BLaER1 (cell line): ENCODE results near the gene ILKAP.

Source experiments
- H3K27ac ChIP-seq: shearing (Covaris generic); formaldehyde crosslinking; 2 replicates; pipeline ENCODE4 v1.8.1; 2022
- H3K27me3 ChIP-seq: shearing (Covaris generic); formaldehyde crosslinking; 2 replicates; pipeline ENCODE4 v1.8.1; 2022
- H3K36me3 ChIP-seq: shearing (Covaris generic); formaldehyde crosslinking; 2 replicates; pipeline ENCODE4 v1.8.1; 2022
- H3K4me1 ChIP-seq: shearing (Covaris generic); formaldehyde crosslinking; 2 replicates; pipeline ENCODE4 v1.8.1; 2022
- H3K4me2 ChIP-seq: shearing (Covaris generic); formaldehyde crosslinking; 2 replicates; pipeline ENCODE4 v1.8.1; 2022
- H3K4me3 ChIP-seq: shearing (Covaris generic); formaldehyde crosslinking; 2 replicates; pipeline ENCODE4 v1.8.1; 2022
- H3K9ac ChIP-seq: shearing (Covaris generic); formaldehyde crosslinking; 2 replicates; pipeline ENCODE4 v1.8.1; 2022
- H3K9me3 ChIP-seq: shearing (Covaris generic); formaldehyde crosslinking; 2 replicates; pipeline ENCODE4 v1.8.1; 2022
- H4K20me1 ChIP-seq: shearing (Covaris generic); formaldehyde crosslinking; 2 replicates; pipeline ENCODE4 v1.8.1; 2022
- Cebpa-rat ChIP-seq: shearing (Covaris generic); IDR thresholded peaks from 2 replicates; pipeline ENCODE4 v1.8.1; 2022

ILKAP gene

DNA sequence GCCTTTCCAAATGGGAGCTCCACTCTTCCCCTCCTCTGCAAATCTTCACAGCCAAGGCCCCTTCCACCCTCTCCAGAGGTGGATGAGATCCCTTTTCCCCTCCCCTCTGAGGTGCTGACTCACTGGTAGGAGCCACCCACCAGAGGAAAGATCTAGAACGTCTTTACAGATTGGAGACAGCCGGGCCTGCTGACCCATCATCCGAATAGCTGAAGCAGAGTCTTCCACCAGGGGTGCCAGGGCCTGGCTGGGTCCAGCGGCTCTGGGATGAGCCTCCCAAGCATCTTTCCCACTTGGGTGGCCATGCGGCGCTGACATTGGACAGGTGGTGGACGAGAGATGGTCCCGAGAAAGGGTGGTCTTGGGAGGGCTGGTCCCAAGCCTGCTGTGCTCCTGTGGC, 35.7 kb downstream of the ILKAP start:
- Histone ChIP-seq H3K4me1 (peaks cover 21% of the 10 kb centered on the region), H3K9me3 (no peaks in the 10 kb centered on the region), H3K4me2 (no peak overlapping the region), H3K4me3 (no peak overlapping the region), H3K36me3 (peaks cover 69% of the 10 kb centered on the region), H3K27ac (no peak overlapping the region), H4K20me1 (0 out of 2 replicates have a peak, but pooled peaks cover 11% of the 10 kb centered on the region), H3K9ac (no peak overlapping the region), H3K27me3 (no peaks in the 10 kb centered on the region)
- TF ChIP-seq Cebpa-rat: no peak

DNA sequence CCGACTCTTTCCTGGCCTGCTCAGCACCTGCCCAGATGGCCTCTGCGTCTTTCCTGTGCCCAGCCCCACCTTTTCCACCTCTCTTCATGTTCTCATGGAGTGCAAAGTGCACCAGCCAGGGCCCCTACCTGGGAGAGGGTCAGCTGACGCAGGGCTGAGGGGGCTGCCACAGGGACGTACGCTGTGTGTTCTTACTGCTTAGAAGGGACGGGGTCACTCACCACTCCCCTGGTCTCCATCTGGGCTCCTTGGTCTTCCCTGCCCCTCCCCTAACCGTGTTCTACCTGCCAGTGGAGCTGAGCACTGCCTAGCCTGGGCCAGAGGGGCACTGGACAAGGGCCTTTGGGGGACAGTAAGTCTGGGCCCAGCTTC, 36.2 kb downstream of the ILKAP start:
- H3K36me3 ChIP-seq: peaks cover 64% of the 10 kb centered on the region
- no peaks in the 10 kb centered on the region for H3K27me3 ChIP-seq
- H3K4me1 ChIP-seq: peaks cover 25% of the 10 kb centered on the region
- H4K20me1 ChIP-seq: 0 out of 2 replicates have a peak, but pooled peaks cover 11% of the 10 kb centered on the region
- no peak overlapping the region for H3K4me2 ChIP-seq
- no peak overlapping the region for H3K4me3 ChIP-seq
- H3K9me3 ChIP-seq: no peaks in the 10 kb centered on the region
- TF ChIP-seq Cebpa-rat: no peak
- no peak overlapping the region for H3K27ac ChIP-seq
- no peak overlapping the region for H3K9ac ChIP-seq

DNA sequence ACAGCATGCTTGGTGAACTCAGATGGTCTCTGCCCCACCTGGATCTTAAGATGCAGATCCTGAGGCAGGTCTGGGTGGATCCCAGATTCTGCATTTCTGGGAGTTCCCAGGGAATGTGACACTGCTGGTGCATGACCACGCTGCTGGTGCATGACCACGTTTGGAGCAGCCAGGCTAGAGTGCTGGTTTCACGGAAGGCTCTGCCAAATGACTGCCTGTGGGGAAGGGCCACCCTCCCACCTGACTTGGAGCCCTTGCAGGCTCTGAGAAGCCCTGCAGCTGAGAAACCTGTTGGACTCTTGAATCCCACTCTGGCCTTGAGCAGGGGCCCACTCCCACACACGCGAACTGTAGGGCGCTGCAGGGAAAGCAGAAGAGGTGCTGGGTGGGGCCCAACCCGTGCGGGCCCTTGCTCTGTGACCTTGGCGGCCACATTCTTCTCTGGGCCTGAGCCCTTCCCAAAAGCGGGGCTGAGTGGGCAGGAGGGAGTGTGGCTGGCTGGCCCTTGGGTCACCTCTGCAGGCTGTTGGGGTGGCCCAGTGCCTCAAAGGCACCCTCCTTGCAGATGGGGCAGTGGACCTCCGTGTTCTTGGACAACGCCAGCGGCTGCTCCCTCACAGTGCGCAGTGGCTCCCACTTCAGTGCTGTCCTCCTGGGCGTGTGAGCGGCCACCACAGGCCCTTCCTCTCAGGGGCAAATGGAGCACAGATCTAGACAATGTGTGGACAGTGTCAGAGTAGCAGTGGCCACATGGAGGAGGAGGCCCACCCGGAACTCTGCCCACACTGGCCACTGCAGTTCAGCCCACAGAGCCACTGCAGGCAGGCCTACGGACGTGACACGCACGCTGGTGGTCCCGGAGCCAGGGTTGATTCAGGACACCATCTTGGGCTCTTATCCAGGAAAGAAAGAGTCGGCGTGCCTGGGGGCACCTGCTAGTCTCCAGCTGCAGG, 36.8 kb downstream of the ILKAP start:
- 0 out of 2 replicates have a peak, but pooled peaks cover 11% of the 10 kb centered on the region for H4K20me1 ChIP-seq
- no peak overlapping the region for H3K4me2 ChIP-seq
- H3K4me3 ChIP-seq: no peak overlapping the region
- H3K4me1 ChIP-seq: peaks cover 29% of the 10 kb centered on the region
- TF ChIP-seq Cebpa-rat: no peak
- no peak overlapping the region for H3K9ac ChIP-seq
- H3K27me3 ChIP-seq: no peaks in the 10 kb centered on the region
- no peaks in the 10 kb centered on the region for H3K9me3 ChIP-seq
- no peak overlapping the region for H3K27ac ChIP-seq
- H3K36me3 ChIP-seq: peaks cover 58% of the 10 kb centered on the region

DNA sequence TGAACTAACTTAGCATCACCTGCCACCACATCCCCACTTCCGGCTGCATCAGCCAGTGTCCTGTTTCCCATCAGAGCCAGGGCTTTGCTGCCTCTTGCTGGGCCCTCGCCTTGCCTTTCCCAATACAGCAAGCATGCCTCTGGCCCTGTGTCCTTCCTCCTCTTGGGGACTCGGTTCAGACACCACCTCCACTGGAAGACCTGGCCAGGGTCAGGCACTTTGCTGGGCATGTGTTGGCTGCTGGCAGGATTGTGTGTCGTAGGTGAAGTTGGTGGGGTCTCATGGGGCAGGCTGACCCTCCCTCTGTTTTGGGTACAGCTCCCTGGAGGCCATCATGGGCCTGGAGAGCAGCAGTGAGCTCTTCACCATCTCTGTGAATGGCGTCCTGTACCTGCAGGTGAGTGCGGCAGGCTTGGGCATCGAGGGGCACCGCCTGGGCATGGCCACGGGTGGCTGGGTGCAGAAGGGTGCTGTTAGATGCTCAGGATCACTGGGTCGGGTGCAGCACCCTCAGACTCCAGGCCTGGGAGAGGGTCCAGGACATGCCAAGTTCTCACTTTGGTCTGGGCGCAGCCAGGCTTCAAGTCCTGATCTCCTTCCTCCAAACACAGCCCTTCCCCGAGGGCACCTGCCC, 38.1 kb downstream of the ILKAP start:
- Histone ChIP-seq H3K4me2 (no peak overlapping the region), H3K27me3 (no peaks in the 10 kb centered on the region), H3K4me1 (peaks cover 37% of the 10 kb centered on the region), H3K27ac (no peak overlapping the region), H3K36me3 (peaks cover 46% of the 10 kb centered on the region), H3K4me3 (no peak overlapping the region), H3K9ac (no peak overlapping the region), H4K20me1 (0 out of 2 replicates have a peak, but pooled peaks cover 11% of the 10 kb centered on the region), H3K9me3 (no peaks in the 10 kb centered on the region)
- TF ChIP-seq Cebpa-rat: no peak

DNA sequence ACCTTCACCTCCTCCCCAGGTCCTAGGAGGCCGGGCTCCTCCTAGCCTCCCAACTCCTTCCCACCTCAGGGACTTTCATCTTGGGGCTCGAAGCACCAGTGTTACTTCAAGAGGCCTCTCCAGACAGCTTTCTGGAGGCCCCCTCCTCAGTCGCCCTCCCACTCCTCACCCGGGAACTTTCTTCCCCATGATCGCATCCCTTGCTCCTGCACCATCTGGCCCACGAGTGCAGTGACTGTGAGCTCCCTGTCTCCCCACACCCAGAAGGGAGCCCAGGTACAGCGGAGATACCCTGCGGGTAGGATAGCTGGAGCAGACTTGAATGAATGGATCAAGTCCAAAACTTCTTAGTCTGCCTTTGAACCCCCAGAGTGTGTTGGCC, 38.6 kb downstream of the ILKAP start:
- no peak for TF ChIP-seq Cebpa-rat
- Histone ChIP-seq H3K4me3 (no peak overlapping the region), H3K9ac (no peak overlapping the region), H3K4me2 (no peak overlapping the region), H3K36me3 (peaks cover 41% of the 10 kb centered on the region), H3K27me3 (peaks cover under 1% of the 10 kb centered on the region; the same call in 1 of the 2 replicates), H4K20me1 (0 out of 2 replicates have a peak, but pooled peaks cover 12% of the 10 kb centered on the region), H3K4me1 (peaks cover 37% of the 10 kb centered on the region), H3K27ac (no peak overlapping the region), H3K9me3 (no peaks in the 10 kb centered on the region)

DNA sequence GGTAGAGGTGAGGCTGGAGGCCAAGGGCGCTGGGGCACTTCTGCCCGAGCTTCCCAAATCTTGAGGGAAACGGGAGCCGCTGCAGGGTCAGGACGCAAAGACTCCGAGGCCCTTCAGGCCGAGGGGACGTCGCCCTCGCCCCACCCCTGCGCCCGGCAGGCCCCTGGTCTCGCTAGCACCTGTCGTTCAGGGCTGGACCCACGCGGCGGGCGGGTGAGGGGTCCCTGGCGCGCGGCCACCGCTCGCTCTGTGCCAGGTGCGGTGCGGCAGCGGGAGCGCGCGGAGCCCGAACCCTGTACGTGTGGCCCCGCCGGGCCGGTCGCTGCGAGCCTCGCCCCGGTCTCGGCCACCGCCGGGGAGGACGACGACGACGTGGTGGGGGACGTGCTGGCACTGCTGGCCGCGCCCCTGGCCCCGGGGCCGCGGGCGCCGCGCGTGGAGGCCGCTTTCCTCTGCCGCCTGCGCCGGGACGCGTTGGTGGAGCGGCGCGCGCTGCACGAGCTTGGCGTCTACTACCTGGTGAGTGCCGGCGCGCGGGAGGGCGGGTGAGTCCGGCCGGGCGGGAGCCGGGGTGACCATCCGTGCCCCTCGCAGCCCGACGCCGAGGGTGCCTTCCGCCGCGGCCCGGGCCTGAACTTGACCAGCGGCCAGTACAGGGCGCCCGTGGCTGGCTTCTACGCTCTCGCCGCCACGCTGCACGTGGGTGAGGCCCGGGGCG, 39.9 kb downstream of the ILKAP start:
- no peak for TF ChIP-seq Cebpa-rat
- H3K36me3 ChIP-seq: peaks cover 28% of the 10 kb centered on the region
- peaks cover 10% of the 10 kb centered on the region; the same call in 1 of the 2 replicates for H3K27me3 ChIP-seq
- H3K4me2 ChIP-seq: no peak overlapping the region
- no peaks in the 10 kb centered on the region for H3K9me3 ChIP-seq
- 0 out of 2 replicates have a peak, but pooled peaks cover 9% of the 10 kb centered on the region for H4K20me1 ChIP-seq
- no peak overlapping the region for H3K27ac ChIP-seq
- H3K4me3 ChIP-seq: no peak overlapping the region
- H3K4me1 ChIP-seq: peaks cover 35% of the 10 kb centered on the region
- H3K9ac ChIP-seq: no peak overlapping the region

DNA sequence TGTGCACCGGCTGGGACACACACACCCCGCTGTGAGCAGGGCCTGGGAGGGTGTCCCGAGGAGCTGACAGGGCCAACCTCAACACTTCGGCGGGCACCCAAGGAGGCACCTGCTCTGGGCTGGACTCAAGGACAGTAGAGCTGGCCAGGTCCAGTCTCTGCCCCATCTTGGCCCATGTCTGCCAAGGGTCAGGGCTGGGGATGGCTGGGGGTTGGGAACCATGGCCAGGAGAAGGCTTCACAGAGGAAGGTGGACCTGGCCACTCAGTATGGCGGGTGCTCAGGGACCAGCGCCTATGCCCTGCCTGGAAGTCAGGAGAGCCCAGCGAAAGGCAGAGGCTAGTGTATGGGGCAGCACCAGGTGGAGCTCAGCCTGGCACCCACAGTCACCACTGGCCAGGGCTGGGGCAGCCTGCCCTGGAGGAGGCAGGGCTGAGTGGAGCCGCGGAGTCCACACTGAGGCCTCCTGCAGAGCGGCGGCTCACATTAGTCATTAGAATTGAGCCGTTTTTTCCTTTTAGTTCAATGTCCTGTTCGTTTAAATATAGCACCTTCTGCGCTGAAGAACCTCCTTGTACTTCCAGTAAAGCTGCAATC, 40.6 kb downstream of the ILKAP start:
- peaks cover 10% of the 10 kb centered on the region; the same call in 1 of the 2 replicates for H3K27me3 ChIP-seq
- H3K4me1 ChIP-seq: peaks cover 35% of the 10 kb centered on the region
- H3K9me3 ChIP-seq: no peaks in the 10 kb centered on the region
- TF ChIP-seq Cebpa-rat: no peak
- no peak overlapping the region for H3K9ac ChIP-seq
- no peak overlapping the region for H3K4me3 ChIP-seq
- peaks cover 21% of the 10 kb centered on the region for H3K36me3 ChIP-seq
- 0 out of 2 replicates have a peak, but pooled peaks cover 6% of the 10 kb centered on the region for H4K20me1 ChIP-seq
- no peak overlapping the region for H3K27ac ChIP-seq
- no peak overlapping the region for H3K4me2 ChIP-seq

DNA sequence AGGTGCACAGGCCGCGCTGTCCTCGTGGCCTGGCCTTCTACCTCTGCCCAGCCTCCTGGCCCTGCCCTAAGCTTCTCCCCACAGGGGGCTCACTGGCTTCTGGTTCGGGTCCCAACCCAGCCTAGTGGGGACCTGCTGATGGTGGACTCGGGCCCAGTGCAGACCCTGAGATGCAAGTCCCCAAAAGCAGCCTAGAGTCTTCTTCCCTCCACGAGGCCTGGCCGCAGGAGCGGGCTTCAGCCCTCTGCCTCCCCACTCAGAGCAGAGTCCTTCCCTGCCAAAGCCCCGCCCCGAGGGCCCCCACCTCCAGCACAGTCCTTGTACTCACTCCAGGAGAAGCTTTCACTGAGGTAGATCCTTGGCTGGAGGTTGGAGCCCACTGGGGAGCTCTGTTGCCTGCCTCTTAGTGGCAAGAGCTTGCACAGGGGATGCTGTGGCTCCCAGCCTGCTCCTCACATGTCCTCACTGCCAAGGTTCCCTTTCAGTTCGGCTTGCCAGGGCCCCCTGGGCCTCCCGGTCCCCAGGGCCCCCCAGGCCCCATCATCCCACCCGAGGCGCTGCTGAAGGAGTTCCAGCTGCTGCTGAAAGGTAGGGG, 41.1 kb downstream of the ILKAP start:
- TF ChIP-seq Cebpa-rat: no peak
- Histone ChIP-seq H3K27ac (no peak overlapping the region), H3K27me3 (peaks cover 10% of the 10 kb centered on the region; the same call in 1 of the 2 replicates)

More for the DNA sequence above, 41.1 kb downstream of the ILKAP start:
- no peak overlapping the region for H3K9ac ChIP-seq
- no peak overlapping the region for H3K4me2 ChIP-seq
- peaks cover 35% of the 10 kb centered on the region for H3K4me1 ChIP-seq
- peaks cover 15% of the 10 kb centered on the region for H3K36me3 ChIP-seq
- H4K20me1 ChIP-seq: 0 out of 2 replicates have a peak, but pooled peaks cover 6% of the 10 kb centered on the region
- H3K4me3 ChIP-seq: no peak overlapping the region
- no peaks in the 10 kb centered on the region for H3K9me3 ChIP-seq
